ENCODE data around the gene PDLIM3.

Gene PDLIM3

GRCh38 chr4:185566972-185567371 is 31.7 kb upstream of the PDLIM3 start:
- H3K36me3 ChIP-seq = no peaks in the 10 kb centered on the region
- no peaks in the 10 kb centered on the region for H3K27me3 ChIP-seq
- H3K9me3 ChIP-seq = no peaks in the 10 kb centered on the region
- H3K4me3 ChIP-seq (ENCODE audit: low read depth in 1 of 2, low read length in 1 of 2) = no peak overlapping the region
- no peaks in the 10 kb centered on the region for H3K4me1 ChIP-seq (ENCODE audit: control insufficient read depth in 1 of 2, insufficient read depth in 1 of 2, low read depth in 1 of 2, low read length in 1 of 2)
- no peak for TF ChIP-seq CTCF (IDR thresholded peaks at IDR 0.05)
- H3K27ac ChIP-seq = no peak overlapping the region

DNA sequence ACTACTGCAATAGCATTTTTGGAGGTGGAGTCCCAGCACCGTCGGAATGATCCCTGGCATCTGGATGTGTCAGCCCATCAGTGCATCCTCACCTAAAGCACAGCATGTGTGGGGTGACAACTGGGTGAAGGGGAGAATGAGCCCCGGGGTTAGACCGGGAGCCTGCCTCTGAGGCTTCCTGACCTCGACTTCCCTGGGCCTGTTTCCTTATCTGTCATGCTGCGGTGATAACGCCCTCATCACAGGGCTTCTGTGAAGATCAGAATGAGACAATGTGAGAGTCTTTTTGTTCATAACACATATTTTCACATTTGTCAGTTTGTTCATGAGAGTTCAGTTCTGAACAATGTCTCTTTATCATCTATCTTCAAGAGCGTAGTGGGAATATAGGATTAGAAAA is 31.1 kb upstream of the PDLIM3 start:
- H3K27ac ChIP-seq = no peak overlapping the region
- no peaks in the 10 kb centered on the region for H3K9me3 ChIP-seq
- TF ChIP-seq CTCF (IDR thresholded peaks at IDR 0.05) = no peak
- H3K4me1 ChIP-seq (ENCODE audit: control insufficient read depth in 1 of 2, insufficient read depth in 1 of 2, low read depth in 1 of 2, low read length in 1 of 2) = no peaks in the 10 kb centered on the region
- H3K27me3 ChIP-seq = no peaks in the 10 kb centered on the region
- no peaks in the 10 kb centered on the region for H3K36me3 ChIP-seq
- no peak overlapping the region for H3K4me3 ChIP-seq (ENCODE audit: low read depth in 1 of 2, low read length in 1 of 2)

DNA sequence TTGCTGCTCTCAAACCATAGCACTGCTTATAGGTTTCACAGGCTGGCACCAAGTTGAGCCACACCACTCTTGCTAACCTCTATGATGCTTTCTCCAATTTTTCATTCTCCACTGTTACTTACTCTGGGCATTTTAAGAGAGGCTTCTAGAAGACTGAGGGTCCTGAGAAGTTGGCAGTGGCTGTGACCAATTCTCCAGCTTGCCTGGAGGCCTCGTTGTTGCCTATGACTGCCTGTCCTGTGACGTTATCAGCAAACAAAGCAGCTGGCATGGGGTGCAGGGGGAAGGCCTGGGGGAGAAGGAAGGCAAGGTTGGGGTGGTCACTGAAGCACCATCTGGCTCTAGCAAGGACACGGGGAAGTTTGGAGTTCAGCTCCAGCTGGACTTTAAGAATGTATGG is 30.4 kb upstream of the PDLIM3 start:
- Histone ChIP-seq H3K27ac (no peak overlapping the region), H3K36me3 (no peaks in the 10 kb centered on the region)

DNA sequence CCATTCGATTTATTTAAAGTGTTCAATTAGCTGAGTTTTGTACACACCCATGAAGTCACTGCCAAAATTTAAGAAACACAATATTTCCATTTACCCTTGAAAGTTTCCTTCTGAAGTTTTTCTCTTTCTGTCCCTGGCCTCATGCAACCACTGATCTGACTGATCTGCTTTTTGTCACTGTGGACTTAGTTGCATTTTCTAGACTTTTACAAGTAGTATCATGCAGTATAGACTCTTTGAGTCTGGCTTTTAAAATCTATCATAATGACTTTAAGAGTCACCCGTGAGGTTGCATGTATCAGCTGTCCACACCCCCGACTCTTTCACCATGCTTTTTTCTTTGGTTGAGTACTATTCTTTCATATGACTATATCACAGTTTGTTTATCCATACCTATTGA is 29.0 kb upstream of the PDLIM3 start:
- Histone ChIP-seq H3K27ac (no peak overlapping the region), H3K9me3 (no peaks in the 10 kb centered on the region), H3K27me3 (no peaks in the 10 kb centered on the region), H3K36me3 (no peaks in the 10 kb centered on the region), H3K4me1 (ENCODE audit: control insufficient read depth in 1 of 2, insufficient read depth in 1 of 2, low read depth in 1 of 2, low read length in 1 of 2) (no peaks in the 10 kb centered on the region), H3K4me3 (ENCODE audit: low read depth in 1 of 2, low read length in 1 of 2) (no peak overlapping the region)
- TF ChIP-seq CTCF (IDR thresholded peaks at IDR 0.05) = no peak

More for the DNA sequence above, 30.4 kb upstream of the PDLIM3 start:
- TF ChIP-seq CTCF (IDR thresholded peaks at IDR 0.05) = no peak
- no peaks in the 10 kb centered on the region for H3K9me3 ChIP-seq
- H3K4me3 ChIP-seq (ENCODE audit: low read depth in 1 of 2, low read length in 1 of 2) = no peak overlapping the region
- no peaks in the 10 kb centered on the region for H3K27me3 ChIP-seq
- no peaks in the 10 kb centered on the region for H3K4me1 ChIP-seq (ENCODE audit: control insufficient read depth in 1 of 2, insufficient read depth in 1 of 2, low read depth in 1 of 2, low read length in 1 of 2)

GRCh38 chr4:185562531-185562930 is 27.2 kb upstream of the PDLIM3 start:
- no peak for TF ChIP-seq CTCF (IDR thresholded peaks at IDR 0.05)
- H3K4me3 ChIP-seq (ENCODE audit: low read depth in 1 of 2, low read length in 1 of 2) = no peak overlapping the region
- H3K36me3 ChIP-seq = no peaks in the 10 kb centered on the region
- H3K9me3 ChIP-seq = no peaks in the 10 kb centered on the region
- H3K4me1 ChIP-seq (ENCODE audit: control insufficient read depth in 1 of 2, insufficient read depth in 1 of 2, low read depth in 1 of 2, low read length in 1 of 2) = no peaks in the 10 kb centered on the region
- H3K27ac ChIP-seq = no peak overlapping the region
- H3K27me3 ChIP-seq = no peaks in the 10 kb centered on the region

DNA sequence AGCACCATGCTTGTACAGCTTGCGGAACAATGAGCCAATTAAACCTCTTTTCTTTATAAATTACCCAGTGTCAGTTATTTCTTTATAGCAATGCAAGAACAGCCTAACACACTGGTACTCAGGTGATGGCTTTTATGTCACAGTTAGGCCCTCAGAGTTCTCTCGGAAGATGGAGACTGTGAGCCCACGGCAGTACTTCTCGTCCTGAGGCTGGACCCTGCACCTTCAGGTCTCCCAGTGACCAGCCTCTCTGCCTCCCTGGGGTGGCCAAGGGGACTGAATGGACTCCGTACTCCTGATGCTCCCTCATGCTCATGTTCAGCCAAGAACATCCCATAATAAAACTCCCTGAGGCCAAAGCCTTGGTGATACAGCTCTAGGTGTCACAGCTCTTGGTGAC is 25.0 kb upstream of the PDLIM3 start:
- Histone ChIP-seq H3K27ac (no peak overlapping the region), H3K27me3 (no peaks in the 10 kb centered on the region), H3K9me3 (no peaks in the 10 kb centered on the region), H3K4me1 (ENCODE audit: control insufficient read depth in 1 of 2, insufficient read depth in 1 of 2, low read depth in 1 of 2, low read length in 1 of 2) (no peaks in the 10 kb centered on the region), H3K4me3 (ENCODE audit: low read depth in 1 of 2, low read length in 1 of 2) (no peak overlapping the region), H3K36me3 (no peaks in the 10 kb centered on the region)
- TF ChIP-seq CTCF (IDR thresholded peaks at IDR 0.05) = no peak
